Hepatocyte (in vitro differentiated cells): ENCODE data around the gene LRCH1. TPM values are rescaled to one million over a fixed set of nuclear protein-coding genes. Genes with fewer than 3 reads are reported as not detected.

Experiments used
- DNase-seq: peaks from one replicate; pipeline ENCODE4 v3.0.0-alpha.2; 2016; ENCODE audit warnings: low spot score
- H2AFZ ChIP-seq: fragments of 200-600 bp; sonication (generic); 2 replicates; pipeline ENCODE4 v1.6.0; 2016; ENCODE audit warnings: antibody characterized with exemption, mild to moderate bottlenecking
- H3K27ac ChIP-seq: fragments of 200-600 bp; sonication (generic); 2 replicates; pipeline ENCODE4 v1.5.1; 2016; ENCODE audit warnings: mild to moderate bottlenecking
- H3K27me3 ChIP-seq: fragments of 200-600 bp; sonication (generic); 2 replicates; pipeline ENCODE4 v1.6.1; 2016
- H3K36me3 ChIP-seq: fragments of 200-600 bp; sonication (generic); replicated peaks from 2 replicates; pipeline ENCODE4 v1.5.1; 2016; ENCODE audit warnings: low read depth; ENCODE audit not compliant: insufficient read depth
- H3K4me1 ChIP-seq: fragments of 200-600 bp; sonication (generic); 2 replicates; pipeline ENCODE4 v1.5.1; 2016; ENCODE audit warnings: mild to moderate bottlenecking, moderate library complexity; ENCODE audit not compliant: insufficient read depth
- H3K4me2 ChIP-seq: fragments of 200-600 bp; sonication (generic); 2 replicates; pipeline ENCODE4 v1.6.0; 2016
- H3K4me3 ChIP-seq: fragments of 200-600 bp; sonication (generic); 2 replicates; pipeline ENCODE4 v1.5.1; 2016; ENCODE audit warnings: mild to moderate bottlenecking
- H3K79me2 ChIP-seq: fragments of 200-600 bp; sonication (generic); 2 replicates; pipeline ENCODE4 v1.6.0; 2017; ENCODE audit warnings: mild to moderate bottlenecking
- H3K9me2 ChIP-seq: fragments of 200-600 bp; sonication (generic); replicated peaks from 2 replicates; pipeline ENCODE4 v1.6.0; 2017; ENCODE audit warnings: mild to moderate bottlenecking; ENCODE audit not compliant: insufficient read depth
- H3K9me3 ChIP-seq: fragments of 200-600 bp; sonication (generic); 2 replicates; pipeline ENCODE4 v1.5.1; 2016; ENCODE audit warnings: low read depth, mild to moderate bottlenecking
- H4K20me1 ChIP-seq: fragments of 200-600 bp; sonication (generic); 2 replicates; pipeline ENCODE4 v1.6.0; 2016; ENCODE audit warnings: mild to moderate bottlenecking; ENCODE audit not compliant: insufficient read depth, poor library complexity, severe bottlenecking
- CTCF ChIP-seq: fragments of 200-600 bp; sonication (generic); IDR thresholded peaks from 2 replicates; pipeline ENCODE4 v1.5.1; 2016; ENCODE audit warnings: antibody characterized with exemption, mild to moderate bottlenecking; ENCODE audit not compliant: poor library complexity
- EZH2 ChIP-seq: fragments of 200-600 bp; sonication (generic); IDR thresholded peaks from 2 replicates; pipeline ENCODE4 v1.6.1; 2016; ENCODE audit warnings: antibody characterized with exemption, mild to moderate bottlenecking, borderline replicate concordance
- EZH2phosphoT487 ChIP-seq: fragments of 200-600 bp; sonication (generic); IDR thresholded peaks from one replicate; pipeline ENCODE4 v1.6.1; 2018; ENCODE audit warnings: antibody characterized with exemption, mild to moderate bottlenecking, low read depth, moderate library complexity; ENCODE audit not compliant: unreplicated experiment, severe bottlenecking
- WGBS: methylation state at CpG from one replicate; pipeline ENCODE4 v1.1.6; 2016; ENCODE audit warnings: low lambda C conversion rate; ENCODE audit errors: missing lambda C conversion rate; 5-methylcytosine and 5-hydroxymethylcytosine counted together
- polyA plus RNA-seq: library from polyadenylated mRNA; unstranded; fragments of >200 nt; fragmentation: Nextera tagmentation; extraction: Ambion mirVana; gene quantifications from 2 replicates; pipeline ENCODE4 v1.2.1, GENCODE V29; 2016
- total RNA-seq: library from RNA; depleted of rRNA; stranded (reverse); fragments of >200 nt; gene quantifications from 2 replicates; pipeline ENCODE4 v1.2.3, GENCODE V29; 2014

LRCH1 gene
- total and polyA plus RNA-seq, 2 experiments from 2014 or later = 5.7 to 14.1 TPM

GRCh38 chr13:46743191-46743590, 190.2 kb downstream of the LRCH1 start:
- DNase-seq = no peak

GRCh38 chr13:46745062-46745461, 192.1 kb downstream of the LRCH1 start:
- no peak for TF ChIP-seq EZH2
- TF ChIP-seq EZH2phosphoT487 = no peak
- no peak for TF ChIP-seq CTCF

More at GRCh38 chr13:46743191-46743590, 190.2 kb downstream of the LRCH1 start:
- H3K4me1 ChIP-seq = no peaks in the 10 kb centered on the region
- H2AFZ ChIP-seq = no peak overlapping the region
- no peaks in the 10 kb centered on the region for H3K9me3 ChIP-seq
- TF ChIP-seq EZH2 (no peak), EZH2phosphoT487 (no peak), CTCF (no peak)
- no peaks in the 10 kb centered on the region for H3K27me3 ChIP-seq
- H3K4me3 ChIP-seq = no peak overlapping the region
- WGBS = 90% methylated on average over 2 of the region's 2 CpGs
- H3K4me2 ChIP-seq = no peak overlapping the region
- no peaks in the 10 kb centered on the region for H3K79me2 ChIP-seq
- no peaks in the 10 kb centered on the region for H4K20me1 ChIP-seq
- H3K36me3 ChIP-seq = no peaks in the 10 kb centered on the region
- no peaks in the 10 kb centered on the region for H3K9me2 ChIP-seq
- H3K27ac ChIP-seq = no peak overlapping the region

GRCh38 chr13:46745706-46746105, 192.7 kb downstream of the LRCH1 start:
- Histone ChIP-seq H3K27me3 (no peaks in the 10 kb centered on the region), H3K4me1 (no peaks in the 10 kb centered on the region), H3K9me3 (no peaks in the 10 kb centered on the region), H3K9me2 (no peaks in the 10 kb centered on the region), H2AFZ (no peak overlapping the region), H3K27ac (no peak overlapping the region), H3K4me2 (no peak overlapping the region), H3K79me2 (no peaks in the 10 kb centered on the region), H3K36me3 (no peaks in the 10 kb centered on the region), H4K20me1 (no peaks in the 10 kb centered on the region), H3K4me3 (no peak overlapping the region)
- no peak for DNase-seq
- WGBS = 92% methylated on average over 4 of the region's 4 CpGs
- TF ChIP-seq EZH2 = no peak
- no peak for TF ChIP-seq CTCF

More at GRCh38 chr13:46745062-46745461, 192.1 kb downstream of the LRCH1 start:
- H3K36me3 ChIP-seq = no peaks in the 10 kb centered on the region
- H3K9me2 ChIP-seq = no peaks in the 10 kb centered on the region
- H3K27me3 ChIP-seq = no peaks in the 10 kb centered on the region
- H3K27ac ChIP-seq = no peak overlapping the region
- H4K20me1 ChIP-seq = no peaks in the 10 kb centered on the region
- no peak for DNase-seq
- H3K4me2 ChIP-seq = no peak overlapping the region
- H3K4me1 ChIP-seq = no peaks in the 10 kb centered on the region
- H2AFZ ChIP-seq = no peak overlapping the region
- H3K4me3 ChIP-seq = no peak overlapping the region
- no peaks in the 10 kb centered on the region for H3K9me3 ChIP-seq
- 93% methylated on average over 4 of the region's 4 CpGs for whole genome bisulfite sequencing
- no peaks in the 10 kb centered on the region for H3K79me2 ChIP-seq
